Activated naive CD8-positive, alpha-beta T cell treated with anti-CD3 and anti-CD28 coated beads, Interleukin-2, amount 50 U/mL, for 24 hours (primary cell): Measurements from ENCODE around the gene C11orf86.

ENCODE experiments used
- ATAC-seq: fragments of 150-1000 bp; cut with Tn5 transposase; one replicate; pipeline ENCODE4 v1.10.0; 2021
- DNase-seq: peaks from one replicate; pipeline ENCODE4 v3.0.0; 2021
- H3K27ac Mint-ChIP-seq: one replicate; pipeline ENCODE4 v1.8.0; 2021; ENCODE audit warnings: mild to moderate bottlenecking, mixed read lengths
- H3K27me3 Mint-ChIP-seq: one replicate; pipeline ENCODE4 v1.8.0; 2021; ENCODE audit warnings: mixed read lengths
- H3K36me3 Mint-ChIP-seq: one replicate; pipeline ENCODE4 v1.8.0; 2021; ENCODE audit warnings: low read depth, mixed read lengths
- H3K4me1 Mint-ChIP-seq: one replicate; pipeline ENCODE4 v1.8.0; 2021; ENCODE audit warnings: mixed read lengths
- H3K4me3 Mint-ChIP-seq: one replicate; pipeline ENCODE4 v1.8.0; 2021; ENCODE audit warnings: mild to moderate bottlenecking, moderate library complexity, mixed read lengths
- H3K9me3 Mint-ChIP-seq: one replicate; pipeline ENCODE4 v1.8.0; 2021; ENCODE audit warnings: mixed read lengths

Gene C11orf86

GRCh38 chr11:67020949-67021348 lies 45.8 kb downstream of the C11orf86 start:
- H3K27ac Mint-ChIP-seq: peak overlapping the region; percentile 21
- peaks cover 4% of the 10 kb centered on the region for H3K9me3 Mint-ChIP-seq
- peaks cover 42% of the 10 kb centered on the region for H3K27me3 Mint-ChIP-seq
- H3K4me3 Mint-ChIP-seq: no peak overlapping the region
- H3K36me3 Mint-ChIP-seq: no peaks in the 10 kb centered on the region
- DNase-seq (no peak), ATAC-seq (peak; percentile 40)
- H3K4me1 Mint-ChIP-seq: peaks cover 33% of the 10 kb centered on the region

- Mint-ChIP-seq H3K9me3 (peaks cover 4% of the 10 kb centered on the region), H3K27me3 (peaks cover 48% of the 10 kb centered on the region), H3K4me3 (peak overlapping the region; percentile 40), H3K4me1 (peaks cover 33% of the 10 kb centered on the region), H3K27ac (no peak overlapping the region), H3K36me3 (no peaks in the 10 kb centered on the region)
- DNase-seq: no peak
- no peak for ATAC-seq
Measured at GRCh38 chr11:67022341-67022933, 47.3 kb downstream of the C11orf86 start.

DNA sequence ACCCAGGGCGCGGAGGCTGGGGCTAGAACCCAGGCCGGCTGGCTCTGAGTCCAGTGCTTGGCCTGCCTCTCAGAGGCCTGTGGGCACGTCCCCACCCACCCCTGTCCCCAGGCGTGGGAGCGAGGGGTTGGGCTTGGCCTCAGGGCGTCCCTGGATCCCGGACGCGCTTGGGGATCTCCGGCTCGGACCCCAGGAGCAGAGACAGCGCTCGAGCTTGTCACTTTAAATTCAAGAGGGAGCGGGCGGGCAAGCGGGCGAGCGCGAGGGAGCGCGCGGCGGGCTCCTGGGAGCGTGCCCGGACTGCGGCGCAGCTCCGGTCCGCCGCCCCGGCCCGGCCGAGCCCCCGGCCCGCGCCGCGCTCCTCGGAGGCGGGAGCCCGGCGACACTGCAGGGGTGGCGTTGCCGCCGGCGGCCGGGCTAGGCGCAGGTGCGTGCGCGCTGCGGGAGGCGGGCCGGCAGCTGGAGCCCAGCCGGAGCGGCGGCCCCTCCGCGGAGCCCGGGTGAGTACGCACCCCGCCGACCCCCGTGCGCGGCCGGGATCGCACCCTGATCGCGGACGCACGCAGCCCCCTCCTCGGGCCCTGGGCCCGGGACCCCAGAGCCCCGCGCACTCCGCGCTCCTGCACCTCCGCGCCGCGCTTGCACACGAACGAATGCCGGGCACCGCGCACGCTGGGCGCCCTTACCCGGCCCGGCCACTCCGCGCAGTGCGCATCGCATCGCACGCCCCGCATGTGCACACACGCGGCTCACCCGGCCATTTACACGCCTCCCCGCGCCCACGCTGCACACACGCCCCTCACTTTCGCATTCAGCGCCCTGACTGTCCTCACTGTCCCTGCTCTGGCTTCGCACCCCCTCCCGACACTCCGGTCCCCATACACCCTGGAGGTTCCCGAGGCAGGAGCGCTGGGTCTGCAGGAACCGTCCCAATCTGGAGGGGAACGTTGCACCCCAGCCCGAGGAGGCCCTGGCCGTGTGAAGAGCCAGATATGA lies 48.2 kb downstream of the C11orf86 start, which contains the start of gene SYT12:
Gene SYT12 (plus strand): TSS at position 174 of the 996 bp plus-strand sequence. CDS start 7,011 bp downstream, outside the sequence.
- Mint-ChIP-seq H3K36me3 (no peaks in the 10 kb centered on the region), H3K4me3 (peak within 1 kb of the TSS; percentile 67), H3K27ac (no peak within 1 kb of the TSS), H3K9me3 (peaks cover 4% of the 10 kb centered on the region), H3K4me1 (peaks cover 33% of the 10 kb centered on the region), H3K27me3 (peaks cover 49% of the 10 kb centered on the region)
- ATAC-seq (no peak), DNase-seq (peak; percentile 25)

GRCh38 chr11:67023957-67024353 lies 48.9 kb downstream of the C11orf86 start:
- ATAC-seq (no peak), DNase-seq (no peak)
- no peak overlapping the region for H3K27ac Mint-ChIP-seq
- no peaks in the 10 kb centered on the region for H3K36me3 Mint-ChIP-seq
- H3K27me3 Mint-ChIP-seq: peaks cover 51% of the 10 kb centered on the region
- H3K4me1 Mint-ChIP-seq: peaks cover 33% of the 10 kb centered on the region
- no peak overlapping the region for H3K4me3 Mint-ChIP-seq
- H3K9me3 Mint-ChIP-seq: peaks cover 1% of the 10 kb centered on the region

- peak overlapping the region; percentile 50 for H3K4me3 Mint-ChIP-seq
Measured at GRCh38 chr11:67024410-67024809, 49.3 kb downstream of the C11orf86 start.

GRCh38 chr11:67024966-67025365 lies 49.9 kb downstream of the C11orf86 start:
- ATAC-seq (peak; percentile 4), DNase-seq (no peak)
- Mint-ChIP-seq H3K9me3 (no peaks in the 10 kb centered on the region), H3K4me1 (peaks cover 33% of the 10 kb centered on the region), H3K4me3 (peak overlapping the region; percentile 50), H3K27ac (no peak overlapping the region), H3K27me3 (peaks cover 59% of the 10 kb centered on the region), H3K36me3 (no peaks in the 10 kb centered on the region)

More at GRCh38 chr11:67024410-67024809, 49.3 kb downstream of the C11orf86 start:
- no peaks in the 10 kb centered on the region for H3K9me3 Mint-ChIP-seq
- H3K36me3 Mint-ChIP-seq: no peaks in the 10 kb centered on the region
- peak overlapping the region; percentile 88 for H3K27ac Mint-ChIP-seq
- H3K4me1 Mint-ChIP-seq: peaks cover 33% of the 10 kb centered on the region
- DNase-seq (peak; percentile 60), ATAC-seq (peak; percentile 75)
- H3K27me3 Mint-ChIP-seq: peaks cover 54% of the 10 kb centered on the region

DNA sequence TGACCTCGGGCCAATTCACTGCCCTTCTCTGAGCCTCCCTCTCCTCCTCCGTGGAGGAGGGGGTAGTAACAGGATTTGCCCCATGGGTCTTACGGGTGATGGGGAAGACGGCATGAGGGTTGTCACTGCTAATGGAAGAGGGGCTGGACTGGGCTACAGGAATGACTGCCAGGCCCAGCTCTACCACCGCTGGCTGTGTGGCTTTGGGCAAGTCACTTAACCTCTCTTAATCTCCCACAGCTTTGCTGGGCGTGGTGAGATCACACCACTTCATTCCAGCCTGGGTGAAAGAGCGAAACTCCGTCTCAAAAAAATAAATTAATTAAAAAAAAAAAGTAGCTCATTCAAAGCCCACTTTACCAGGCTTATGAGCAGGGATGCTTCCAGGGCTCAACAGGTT lies 50.6 kb downstream of the C11orf86 start:
- no peak overlapping the region for H3K27ac Mint-ChIP-seq
- no peak for DNase-seq
- no peak for ATAC-seq
- H3K27me3 Mint-ChIP-seq: peaks cover 66% of the 10 kb centered on the region
- no peaks in the 10 kb centered on the region for H3K36me3 Mint-ChIP-seq
- peaks cover 33% of the 10 kb centered on the region for H3K4me1 Mint-ChIP-seq
- H3K9me3 Mint-ChIP-seq: no peaks in the 10 kb centered on the region
- H3K4me3 Mint-ChIP-seq: no peak overlapping the region
